Activated CD8-positive, alpha-beta memory T cell treated with anti-CD3 and anti-CD28 coated beads, Interleukin-2, amount 50 U/mL, for 48 hours (primary cell): ENCODE data around the gene RPRD1A.
"Not testable (repeated sequence)": the region's sequence is repeated elsewhere in the genome, so short reads cannot be mapped to it uniquely, and the experiment has no call there.

Experiments
- DNase-seq: peaks from one replicate; pipeline ENCODE4 v3.0.0-alpha.2; 2020

RPRD1A gene, protein sequence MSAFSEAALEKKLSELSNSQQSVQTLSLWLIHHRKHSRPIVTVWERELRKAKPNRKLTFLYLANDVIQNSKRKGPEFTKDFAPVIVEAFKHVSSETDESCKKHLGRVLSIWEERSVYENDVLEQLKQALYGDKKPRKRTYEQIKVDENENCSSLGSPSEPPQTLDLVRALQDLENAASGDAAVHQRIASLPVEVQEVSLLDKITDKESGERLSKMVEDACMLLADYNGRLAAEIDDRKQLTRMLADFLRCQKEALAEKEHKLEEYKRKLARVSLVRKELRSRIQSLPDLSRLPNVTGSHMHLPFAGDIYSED

DNA sequence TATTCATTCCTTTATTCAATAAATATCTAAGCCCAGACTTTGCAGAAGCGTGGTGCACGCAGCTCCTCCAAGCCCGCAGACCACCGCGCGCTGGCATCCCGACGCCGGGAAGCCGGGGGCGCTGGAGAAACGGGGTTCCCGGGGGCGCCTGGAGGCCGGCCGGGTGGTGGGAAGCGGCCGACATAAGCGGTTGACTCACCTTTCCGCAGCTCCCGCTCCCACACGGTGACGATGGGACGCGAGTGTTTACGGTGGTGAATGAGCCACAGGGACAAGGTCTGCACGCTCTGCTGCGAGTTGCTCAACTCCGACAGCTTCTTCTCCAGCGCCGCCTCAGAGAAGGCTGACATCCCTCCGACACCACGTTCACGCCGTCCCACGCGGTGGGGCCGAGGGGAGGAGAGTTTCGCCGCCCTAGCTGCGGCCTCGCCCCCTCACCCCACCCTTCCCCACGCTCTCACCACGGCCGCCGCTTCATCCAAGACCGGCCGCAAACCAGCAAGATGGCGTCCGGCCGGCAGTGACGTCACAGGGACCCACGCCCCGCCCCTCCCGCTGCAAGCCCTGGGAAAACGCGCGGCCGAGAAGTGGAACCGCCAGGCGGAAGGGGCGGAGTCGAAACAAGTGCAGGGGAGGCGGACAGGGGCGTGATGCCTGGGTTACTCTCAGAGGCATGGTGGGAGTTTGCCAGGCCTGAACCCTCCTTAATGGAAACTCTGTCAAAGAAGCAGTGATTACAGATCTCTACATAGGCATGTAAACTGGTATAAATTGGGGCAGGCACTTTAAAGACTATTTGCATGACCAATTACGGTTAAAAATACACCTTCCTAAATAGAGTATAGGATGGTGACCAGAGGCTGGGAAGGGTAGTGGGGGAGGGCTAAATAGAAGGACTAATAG, at the start of gene RPRD1A:
Gene RPRD1A (minus strand): TSS at position 505 of the 903 bp plus-strand sequence. CDS start 155 bp downstream, at position 350.
- peak; percentile 99 for DNase-seq

DNA sequence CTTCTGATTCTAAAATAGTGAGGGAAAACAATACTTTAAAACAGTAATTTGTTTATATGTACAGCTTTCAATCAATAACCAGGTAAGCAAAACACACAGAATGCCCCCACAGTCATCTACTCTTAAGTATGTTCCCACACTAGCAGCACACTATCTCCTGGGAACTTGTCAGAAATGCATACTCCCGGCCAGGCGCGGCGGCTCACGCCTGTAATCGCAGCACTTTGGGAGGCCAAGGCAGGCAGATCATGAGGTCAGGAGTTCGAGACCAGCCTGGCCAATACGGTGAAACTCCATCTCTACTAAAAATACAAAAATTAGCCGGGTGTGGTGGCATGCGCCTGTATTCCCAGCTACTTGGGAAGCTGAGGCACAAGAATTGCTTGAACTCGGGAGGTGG, 49.4 kb upstream of the RPRD1A start:
- not testable (repeated sequence) for DNase-seq

DNA sequence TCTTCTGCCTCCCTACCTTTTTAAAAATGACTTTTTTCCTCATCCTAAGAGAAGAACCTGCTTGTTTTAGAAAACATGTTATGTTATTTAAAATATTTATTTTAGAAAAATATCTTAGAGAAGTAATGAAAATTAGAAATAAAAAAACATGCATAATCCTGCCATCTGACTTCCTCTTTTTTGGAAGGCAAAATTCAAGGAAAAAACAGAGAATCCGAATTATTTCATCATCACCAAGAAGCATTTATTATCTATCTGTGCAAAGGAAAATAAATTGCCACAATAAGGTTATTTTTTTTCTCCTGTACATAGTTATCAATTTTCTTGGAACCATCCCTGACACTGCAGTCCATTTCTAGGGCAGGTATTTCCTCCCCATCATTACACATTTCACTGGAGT, 47.4 kb upstream of the RPRD1A start:
- no peak for DNase-seq

- DNase-seq: no peak
Measured at GRCh38 chr18:36114251-36114650, 46.9 kb upstream of the RPRD1A start.

GRCh38 chr18:36112302-36112701, 44.9 kb upstream of the RPRD1A start:
- DNase-seq: no peak

- no peak for DNase-seq
Measured at GRCh38 chr18:36109737-36110136, 42.4 kb upstream of the RPRD1A start.

DNA sequence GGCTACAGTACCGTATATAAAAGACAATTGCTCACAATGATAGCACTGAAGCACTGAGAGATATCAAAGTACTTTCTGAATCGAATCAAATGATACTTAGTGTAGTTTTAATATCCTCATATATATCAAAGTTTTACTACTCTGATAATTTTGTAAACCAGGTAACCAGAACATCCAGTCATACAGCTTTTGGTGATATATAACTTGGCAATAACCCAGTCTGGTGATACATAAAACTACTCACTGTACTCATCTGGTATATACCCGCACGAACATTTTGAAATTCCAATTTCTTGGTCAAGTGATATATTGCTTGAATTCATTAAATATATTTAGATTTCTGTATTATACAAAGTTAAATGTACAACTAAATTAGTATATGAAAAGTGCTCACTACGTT, 41.2 kb upstream of the RPRD1A start:
- no peak for DNase-seq

DNA sequence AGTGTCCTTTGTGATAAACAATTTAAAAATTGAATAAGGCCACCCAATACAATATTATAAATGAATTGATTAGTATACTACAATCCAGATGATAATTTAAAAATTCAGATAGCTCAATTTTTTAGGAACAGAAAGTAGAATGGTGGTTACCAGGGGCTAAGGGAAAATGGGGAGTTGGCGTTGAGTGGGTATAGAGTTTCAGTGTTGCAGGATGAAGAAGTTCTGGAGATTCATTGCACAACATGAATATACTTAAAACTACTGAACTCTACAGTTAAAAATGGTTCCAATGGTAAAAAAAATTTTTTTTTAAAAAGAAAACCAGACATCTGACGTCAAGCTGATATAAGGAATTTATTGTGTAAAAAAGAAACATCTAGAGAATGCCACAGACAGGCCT, 40.8 kb upstream of the RPRD1A start:
- no peak for DNase-seq

DNA sequence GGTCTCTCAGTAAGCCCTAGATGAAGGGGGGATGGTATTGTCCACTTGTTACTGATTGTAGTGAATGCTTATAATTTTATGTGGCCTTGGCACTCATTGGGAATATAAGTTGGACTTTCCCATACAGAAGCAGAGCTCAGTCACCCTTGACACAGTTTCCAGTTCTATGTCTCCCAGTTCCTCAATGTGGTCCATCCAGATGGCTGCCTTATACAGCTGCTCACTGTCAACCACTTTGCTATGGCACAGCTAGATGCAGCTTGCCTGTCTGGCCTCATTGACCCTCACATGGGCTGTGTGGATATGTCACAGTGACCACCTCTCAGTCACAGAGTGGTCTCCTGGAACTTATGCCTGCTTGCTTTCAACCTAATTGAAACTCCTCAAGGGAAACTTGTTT, 40.1 kb upstream of the RPRD1A start:
- no peak for DNase-seq

- DNase-seq: no peak
Measured at GRCh38 chr18:36104749-36105148, 37.4 kb upstream of the RPRD1A start.

GRCh38 chr18:36101943-36102342, 34.6 kb upstream of the RPRD1A start:
- no peak for DNase-seq

- no peak for DNase-seq
Measured at GRCh38 chr18:36099311-36099710, 32.0 kb upstream of the RPRD1A start.

- DNase-seq: no peak
Measured at GRCh38 chr18:36096955-36097354, 29.6 kb upstream of the RPRD1A start.

DNA sequence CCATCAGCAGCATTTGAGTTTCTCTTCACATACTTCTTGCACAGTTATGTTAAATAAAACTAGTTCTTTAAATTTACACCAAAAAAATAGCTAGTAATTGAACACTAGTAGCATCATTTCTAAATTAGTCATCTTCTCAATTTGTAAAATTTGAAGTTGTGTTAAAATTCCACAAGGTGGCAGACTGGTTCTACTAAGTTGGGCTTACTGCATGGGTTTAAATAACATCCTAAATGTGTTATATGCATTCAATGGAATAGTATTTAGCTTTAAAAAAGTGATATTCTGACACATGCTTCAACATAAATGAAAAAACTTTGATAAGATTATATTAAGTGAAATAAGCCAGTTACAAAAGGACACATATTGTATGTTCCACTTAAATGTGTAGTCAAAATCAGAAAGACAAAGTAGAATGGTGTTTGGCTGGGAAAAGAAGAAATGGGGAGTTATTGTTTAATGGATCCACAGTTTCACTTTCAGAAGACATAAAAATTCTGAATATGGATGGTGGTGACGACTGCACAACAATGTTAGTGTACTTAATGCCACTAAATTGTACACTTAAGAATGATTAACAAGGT, 28.7 kb upstream of the RPRD1A start:
- DNase-seq: no peak

DNA sequence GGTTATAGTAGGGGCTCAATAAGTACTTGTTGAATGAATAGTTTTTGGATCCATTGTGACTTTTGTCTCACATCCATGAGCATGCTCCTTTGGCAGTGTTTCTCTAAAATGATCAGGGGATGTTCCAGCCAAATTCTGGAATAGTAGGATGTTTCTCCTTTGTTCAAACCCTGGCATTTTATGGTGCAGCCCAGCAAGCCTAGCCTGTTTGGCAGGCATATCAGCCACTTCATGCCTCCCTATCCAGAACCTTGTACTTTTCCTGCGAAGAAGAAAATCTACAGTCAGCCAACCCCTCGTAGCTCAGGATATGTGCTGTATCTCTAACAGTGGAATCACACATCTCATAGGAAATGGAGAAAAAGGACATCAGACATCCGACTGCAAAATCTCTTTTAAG, 27.1 kb upstream of the RPRD1A start:
- no peak for DNase-seq

DNA sequence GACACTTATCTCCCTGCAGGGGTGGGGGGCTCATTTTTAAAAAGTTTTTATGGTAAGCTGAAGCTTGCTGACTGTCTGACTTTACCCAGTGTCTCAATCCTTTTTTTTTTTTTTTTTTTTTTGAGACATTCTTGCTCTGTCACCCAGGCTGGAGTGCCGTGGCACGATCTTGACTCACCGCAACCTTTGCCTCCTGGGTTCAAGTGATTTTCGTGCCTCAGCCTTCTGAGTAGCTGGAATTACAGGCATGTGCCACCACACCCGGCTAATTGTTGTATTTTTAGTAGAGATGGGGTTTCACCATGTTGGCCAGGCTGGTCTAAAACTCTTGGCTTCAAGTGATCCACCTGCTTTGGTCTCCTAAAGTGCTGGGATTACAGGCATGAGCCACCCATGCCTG, 24.8 kb upstream of the RPRD1A start:
- not testable (repeated sequence) for DNase-seq

GRCh38 chr18:36089001-36089400, 21.6 kb upstream of the RPRD1A start:
- DNase-seq: no peak

DNA sequence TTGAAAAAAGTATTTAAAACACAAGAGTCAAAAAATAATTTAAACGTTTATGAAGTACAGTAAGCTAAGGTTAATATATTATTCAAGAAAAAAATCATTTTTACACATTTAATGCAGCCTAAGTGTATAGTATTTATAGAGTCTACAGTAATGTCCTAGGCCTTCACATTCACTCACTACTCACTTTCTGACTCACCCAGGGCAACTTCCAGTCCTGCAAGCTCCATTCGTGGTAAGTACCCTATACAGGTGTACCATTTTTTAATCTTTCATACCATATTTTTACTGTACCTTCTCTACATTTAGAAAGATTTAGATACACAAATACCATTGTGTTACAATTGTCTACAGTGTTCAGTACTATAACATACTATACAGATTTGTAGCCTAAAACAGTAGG, 20.9 kb upstream of the RPRD1A start:
- no peak for DNase-seq

- no peak for DNase-seq
Measured at GRCh38 chr18:36086186-36086585, 18.8 kb upstream of the RPRD1A start.

DNA sequence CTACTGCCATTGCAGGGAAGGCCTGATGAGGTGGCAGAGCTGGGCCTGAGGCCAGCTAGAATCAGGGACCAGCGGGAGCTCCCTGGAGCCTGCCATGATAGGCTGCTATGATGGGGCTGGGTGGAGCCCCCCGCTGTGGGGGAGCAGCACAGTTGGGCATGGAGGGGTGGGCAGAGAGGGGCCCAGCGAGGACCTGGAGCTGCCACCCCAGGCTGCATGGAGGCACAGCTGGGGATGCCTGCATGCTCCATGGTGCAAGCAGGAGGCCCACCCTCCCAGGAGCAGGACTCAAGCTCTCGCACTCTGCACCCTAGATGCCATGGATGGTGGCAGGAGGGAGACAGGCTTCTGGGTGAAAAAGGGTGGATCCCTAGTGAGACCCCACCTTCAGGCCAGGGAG, 17.8 kb upstream of the RPRD1A start:
- no peak for DNase-seq

DNA sequence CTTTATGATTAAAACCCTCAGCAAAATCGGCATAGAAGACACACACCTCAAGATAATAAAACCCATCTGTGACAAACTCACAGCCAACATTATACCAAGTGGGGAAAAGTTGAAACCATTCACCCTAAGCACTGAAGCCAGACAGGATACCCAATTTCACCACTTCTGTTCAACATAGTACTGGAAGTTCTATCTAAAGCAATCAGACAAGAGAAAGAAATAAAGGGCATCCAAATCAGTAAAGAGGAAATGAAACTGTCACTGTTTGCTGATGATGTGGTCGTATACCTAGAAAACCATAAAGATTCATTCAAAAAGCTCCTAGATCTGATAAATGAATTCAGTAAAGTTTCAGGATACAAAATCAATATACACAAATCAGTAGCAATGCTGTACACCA, 16.4 kb upstream of the RPRD1A start:
- no peak for DNase-seq

GRCh38 chr18:36081118-36081517, 13.8 kb upstream of the RPRD1A start:
- DNase-seq: not testable (repeated sequence)

DNA sequence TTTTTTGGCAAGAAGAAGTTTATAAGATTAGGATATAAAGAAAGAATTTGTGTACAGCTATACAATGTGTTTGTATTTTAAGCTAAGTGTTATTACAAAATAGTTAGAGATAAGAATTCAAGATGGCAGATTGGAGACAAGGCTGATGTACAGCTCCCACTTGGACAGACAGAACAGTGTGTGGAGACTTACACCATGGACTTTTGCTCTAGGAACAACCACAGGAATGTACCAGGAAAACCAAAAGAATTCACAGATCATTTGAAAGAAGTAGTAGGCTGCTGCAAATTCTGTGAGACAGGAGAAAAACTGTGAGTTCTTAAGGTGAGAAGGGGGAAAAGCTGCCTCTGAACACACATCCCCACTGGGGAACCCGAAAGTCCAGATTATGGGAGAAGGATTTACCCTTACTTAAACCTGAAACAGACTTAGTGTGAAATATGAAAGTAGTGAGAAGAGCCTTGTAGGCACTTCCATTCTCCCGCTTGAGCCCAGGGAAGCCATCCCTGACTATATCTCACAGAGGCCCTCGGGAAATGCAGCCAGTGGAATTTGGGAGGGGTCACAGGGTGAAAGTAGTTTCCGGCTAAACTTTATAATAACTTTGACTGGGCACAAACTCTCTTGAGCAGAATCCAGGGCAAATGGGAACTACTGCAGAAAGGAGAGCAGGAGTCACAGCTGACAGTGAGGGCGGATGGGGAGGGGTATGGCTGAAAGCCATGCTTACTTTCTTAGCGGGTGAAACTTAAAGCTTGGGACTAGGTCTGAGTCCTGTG, 11.6 kb upstream of the RPRD1A start:
- DNase-seq: no peak
